Stimulated activated CD4-positive, alpha-beta T cell treated with anti-CD3 and anti-CD28 coated beads, Interleukin-2, amount 100 ng/mL, for 24 hours (primary cell): ENCODE data around the gene GFAP.
A peak's percentile ranks its signal among the peaks of the same experiment; 100 is the strongest.

Experiments
- DNase-seq, 2 donors: peaks; one replicate each; pipeline ENCODE4 v3.0.0-alpha.2; 2020

GFAP gene

DNA sequence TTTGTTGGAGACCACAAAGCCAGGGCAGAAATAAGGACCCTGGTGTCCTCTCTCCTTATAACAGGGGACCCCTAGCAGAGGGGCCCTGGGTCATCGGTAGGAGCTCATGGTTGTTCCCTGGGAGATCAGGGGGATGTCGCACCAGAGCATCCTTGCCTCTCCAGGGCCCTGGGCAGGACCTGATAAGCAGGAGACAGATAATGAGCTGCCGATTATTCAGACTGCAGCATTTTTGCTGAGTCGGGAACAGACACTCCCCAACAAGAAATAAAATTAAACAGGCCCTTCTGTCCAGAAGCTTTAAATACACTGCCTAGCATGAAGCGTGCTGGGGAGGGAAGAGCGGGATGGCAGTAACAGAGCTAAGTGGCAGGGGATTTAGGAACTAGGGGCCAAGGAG is 15.4 kb upstream of the GFAP start:
- no peak for DNase-seq

DNA sequence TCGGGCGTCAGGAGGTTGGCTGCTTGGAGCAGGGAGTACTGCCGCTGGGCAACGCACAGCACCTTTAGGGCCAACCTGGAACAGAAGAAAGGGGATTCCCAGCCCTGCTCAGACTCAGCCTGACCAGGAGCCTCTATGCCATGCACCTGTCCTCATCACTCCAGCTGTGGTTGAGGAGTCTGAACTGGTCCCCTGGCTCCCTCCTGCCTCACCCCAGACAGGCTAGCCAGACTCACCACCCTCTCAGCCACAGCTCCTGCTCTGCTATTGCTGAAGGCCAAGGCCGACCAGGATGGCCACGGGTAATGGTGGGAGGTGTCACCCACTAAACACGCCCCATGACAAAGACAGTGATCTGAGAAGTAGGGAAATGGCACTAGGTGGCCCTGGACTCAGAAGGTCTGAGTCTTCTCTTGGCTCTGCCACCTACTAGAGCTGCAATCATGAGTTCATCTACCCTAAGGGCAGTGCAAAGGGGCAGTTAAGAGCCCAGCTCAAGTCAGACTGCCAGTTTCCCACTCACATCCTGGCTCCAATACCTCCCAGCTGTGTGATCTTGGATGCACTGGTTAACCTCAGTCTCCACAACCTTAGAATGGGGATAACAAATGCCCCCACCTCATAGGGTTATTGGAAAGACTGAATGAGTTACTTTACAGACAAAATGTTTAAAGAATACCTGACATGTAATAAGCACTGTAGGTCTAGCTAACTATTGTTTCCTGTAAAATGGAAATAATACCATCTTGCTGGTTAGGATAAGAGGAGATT is 13.8 kb upstream of the GFAP start:
- no peak for DNase-seq

DNA sequence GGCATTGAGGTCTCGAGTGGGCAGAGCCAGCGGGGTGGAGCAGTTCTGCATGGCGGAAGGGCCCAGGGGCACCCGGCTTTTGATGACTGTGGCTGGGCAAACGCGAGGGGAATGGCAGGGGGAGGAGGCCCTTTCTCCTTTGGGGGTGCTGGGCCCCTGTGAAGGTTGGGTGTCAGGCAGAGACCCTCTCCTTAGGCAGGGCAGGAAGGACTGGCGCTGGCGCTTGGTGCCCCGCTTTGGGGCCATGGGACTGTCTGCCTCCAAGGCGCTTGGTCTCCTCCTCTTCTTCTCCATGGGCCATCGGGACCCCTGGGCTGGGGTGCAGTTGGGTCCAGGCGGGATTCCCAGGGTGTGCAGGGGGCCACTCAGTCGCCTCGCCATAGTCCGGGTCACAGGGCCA is 12.8 kb upstream of the GFAP start:
- DNase-seq, result no peak

DNA sequence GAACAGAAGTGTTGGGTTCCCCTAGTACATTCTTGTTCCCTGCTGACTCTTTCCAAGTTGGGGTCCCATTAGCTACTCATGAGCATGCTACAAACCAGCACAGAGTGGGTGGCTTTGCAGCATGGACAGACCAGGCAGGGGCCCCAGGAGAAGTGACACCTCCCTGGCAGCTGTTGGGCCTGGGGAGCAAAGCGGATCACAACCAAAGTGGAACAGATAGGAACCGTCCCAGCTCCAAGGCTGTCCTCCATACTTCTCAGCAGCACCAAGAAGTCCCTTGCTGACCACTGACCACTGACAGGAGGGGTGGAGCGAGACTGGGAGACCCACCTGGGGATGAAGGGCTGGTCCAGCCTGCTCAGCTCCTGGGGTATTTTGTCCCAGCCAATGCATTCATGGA is 12.4 kb upstream of the GFAP start:
- DNase-seq, result no peak

DNA sequence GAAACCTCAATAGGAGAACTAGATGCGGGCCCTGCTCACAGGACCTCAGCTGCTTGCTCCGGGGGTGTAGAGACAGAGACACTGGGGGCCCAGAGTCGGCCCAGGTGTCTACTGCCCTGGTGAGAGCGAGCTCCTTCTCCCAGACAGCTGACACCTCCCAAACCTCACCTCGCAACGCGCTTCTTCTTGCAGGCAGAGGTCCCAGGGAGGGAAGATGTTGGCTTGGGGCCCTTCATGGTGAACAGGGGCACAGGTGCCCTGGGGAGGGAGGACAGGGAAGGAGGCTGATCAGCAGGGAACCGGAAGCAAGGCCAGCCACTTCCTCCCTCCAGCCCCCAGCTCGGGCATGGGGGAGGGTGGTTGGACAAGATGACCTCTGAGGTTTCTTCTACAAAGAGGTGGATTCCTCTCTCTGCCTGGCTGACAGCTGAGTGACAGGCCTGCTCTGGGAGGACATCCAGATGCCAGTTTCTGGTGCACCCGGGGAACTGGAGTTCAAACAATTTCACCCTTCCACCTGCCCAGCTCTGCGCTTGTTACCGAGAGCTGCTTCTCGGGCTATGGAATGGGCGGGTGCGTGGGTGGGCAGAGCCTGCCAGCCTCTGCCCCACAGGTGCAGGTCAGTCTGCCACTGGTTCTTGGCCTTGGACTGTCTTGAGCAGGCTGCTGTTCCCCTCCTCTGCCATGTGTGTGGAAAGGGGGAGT is 11.7 kb upstream of the GFAP start:
- DNase-seq, result no peak

DNA sequence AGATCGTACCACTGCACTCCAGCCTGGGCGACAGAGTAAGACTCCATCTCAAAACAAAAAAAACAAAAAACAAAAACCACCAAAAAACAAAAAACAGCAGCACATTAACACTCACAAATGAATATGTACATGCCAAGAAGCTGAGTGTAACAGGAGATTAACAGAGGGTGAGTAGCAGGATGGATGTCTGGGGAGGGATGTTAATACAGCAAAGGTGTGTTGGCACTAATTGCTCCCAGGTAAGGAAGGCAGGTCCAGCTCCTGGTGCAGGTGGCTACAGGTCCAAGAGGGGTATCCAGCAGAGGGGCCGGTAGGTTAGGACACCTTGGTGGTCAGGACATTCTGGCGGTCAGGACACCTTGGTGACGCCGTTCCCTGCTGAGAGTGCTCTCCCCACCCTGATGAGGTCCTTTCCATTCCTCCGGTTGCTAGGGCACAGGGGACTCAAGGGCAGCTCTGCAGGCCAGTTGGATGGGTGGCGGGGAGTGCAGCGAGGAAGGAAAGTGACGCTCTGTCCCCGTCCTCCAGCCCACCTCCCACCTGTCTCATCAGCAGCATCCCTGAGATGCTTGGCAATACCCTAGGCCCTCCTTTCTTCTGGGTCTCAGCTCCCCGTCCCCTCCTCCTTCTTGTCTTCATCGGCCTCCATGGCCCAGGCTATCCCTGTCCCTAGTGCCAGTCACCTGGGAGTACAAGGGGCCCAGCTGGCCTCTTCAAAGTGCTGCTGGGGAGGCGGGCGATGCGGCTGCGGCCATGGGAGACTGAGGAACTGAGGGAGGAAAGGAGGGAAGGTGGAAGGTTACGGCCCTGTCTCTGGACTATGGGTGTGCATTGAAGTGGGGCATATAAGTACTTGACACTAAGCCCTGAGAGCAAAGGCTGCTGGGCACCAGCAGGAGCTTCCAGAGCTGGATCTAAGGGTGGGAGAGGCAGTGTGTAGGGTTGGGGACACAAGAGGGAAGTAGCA is 10.7 kb upstream of the GFAP start:
- DNase-seq, result no peak

DNA sequence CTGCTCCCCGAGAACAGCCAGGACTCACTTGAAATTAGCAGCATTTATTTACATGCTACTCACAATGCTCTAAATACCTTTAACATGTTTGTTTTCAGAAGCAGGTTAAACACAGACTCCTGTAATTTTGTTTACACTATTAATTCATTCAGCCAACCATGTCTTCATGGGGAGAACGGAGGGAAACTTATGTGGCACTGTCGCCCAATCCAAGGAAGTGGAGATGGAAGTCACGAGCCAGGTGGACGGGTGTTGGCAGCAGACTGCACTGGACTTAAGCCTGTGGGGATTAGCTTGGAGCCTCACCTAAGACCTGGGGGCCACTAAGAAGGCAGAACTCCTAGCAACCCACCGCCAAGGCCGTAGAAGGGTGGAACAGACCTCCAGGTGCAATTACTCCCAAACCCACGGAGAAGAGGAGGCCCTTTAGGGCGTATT is 8.8 kb upstream of the GFAP start:
- DNase-seq, result no peak

DNA sequence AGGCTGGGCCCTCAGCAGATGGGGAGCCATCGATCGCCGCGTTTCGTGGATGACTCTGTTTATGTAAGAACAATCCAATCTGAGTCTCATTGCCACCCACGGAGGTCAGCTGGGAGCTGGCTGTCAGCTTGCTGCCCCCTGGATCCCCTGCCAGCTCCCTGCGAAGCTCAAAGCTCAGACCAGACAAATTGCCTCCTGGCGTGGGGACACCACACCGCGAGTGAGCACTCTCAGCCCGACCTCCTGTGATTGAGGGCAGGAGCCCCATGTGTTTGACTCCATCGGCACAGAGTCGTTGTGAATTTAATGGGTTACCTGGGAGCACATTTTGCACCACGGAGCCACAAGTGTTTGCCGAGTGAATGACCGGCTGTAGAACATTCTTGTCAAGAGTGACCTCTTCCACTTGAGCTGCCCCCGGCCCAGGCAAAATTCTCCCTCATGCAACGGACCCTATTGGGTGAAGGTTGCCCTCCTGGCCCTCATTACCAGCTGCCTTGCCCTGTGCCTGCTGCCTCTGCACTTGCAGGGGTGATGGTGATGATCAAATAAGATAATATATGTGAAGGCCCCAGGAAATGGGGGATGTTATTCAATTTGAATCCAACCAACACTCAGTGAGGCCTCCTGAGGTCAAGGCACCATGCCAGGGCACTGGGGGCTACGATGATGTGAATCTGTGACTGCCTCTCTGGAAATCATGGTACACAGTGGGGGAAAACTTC is 7.6 kb upstream of the GFAP start:
- no peak for DNase-seq

DNA sequence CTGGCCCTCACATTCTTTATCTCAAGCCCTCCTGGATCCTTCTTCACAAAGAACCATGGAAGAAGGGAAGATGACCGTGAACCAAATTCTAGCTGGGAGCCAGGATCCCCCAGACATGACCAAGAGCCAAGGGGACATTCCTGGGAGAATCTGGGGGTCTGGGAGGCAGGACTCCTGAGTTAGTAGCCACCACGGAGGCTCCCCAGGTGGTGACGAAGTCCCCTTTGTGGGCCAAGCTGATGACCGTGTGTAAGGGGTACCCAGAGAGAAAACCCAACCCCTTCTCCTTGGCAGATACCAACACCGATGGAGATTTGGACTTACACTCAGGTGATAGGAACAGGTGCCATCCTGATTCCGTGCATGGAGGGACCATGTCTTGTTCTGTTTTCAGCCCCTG is 6.8 kb upstream of the GFAP start:
- no peak for DNase-seq

DNA sequence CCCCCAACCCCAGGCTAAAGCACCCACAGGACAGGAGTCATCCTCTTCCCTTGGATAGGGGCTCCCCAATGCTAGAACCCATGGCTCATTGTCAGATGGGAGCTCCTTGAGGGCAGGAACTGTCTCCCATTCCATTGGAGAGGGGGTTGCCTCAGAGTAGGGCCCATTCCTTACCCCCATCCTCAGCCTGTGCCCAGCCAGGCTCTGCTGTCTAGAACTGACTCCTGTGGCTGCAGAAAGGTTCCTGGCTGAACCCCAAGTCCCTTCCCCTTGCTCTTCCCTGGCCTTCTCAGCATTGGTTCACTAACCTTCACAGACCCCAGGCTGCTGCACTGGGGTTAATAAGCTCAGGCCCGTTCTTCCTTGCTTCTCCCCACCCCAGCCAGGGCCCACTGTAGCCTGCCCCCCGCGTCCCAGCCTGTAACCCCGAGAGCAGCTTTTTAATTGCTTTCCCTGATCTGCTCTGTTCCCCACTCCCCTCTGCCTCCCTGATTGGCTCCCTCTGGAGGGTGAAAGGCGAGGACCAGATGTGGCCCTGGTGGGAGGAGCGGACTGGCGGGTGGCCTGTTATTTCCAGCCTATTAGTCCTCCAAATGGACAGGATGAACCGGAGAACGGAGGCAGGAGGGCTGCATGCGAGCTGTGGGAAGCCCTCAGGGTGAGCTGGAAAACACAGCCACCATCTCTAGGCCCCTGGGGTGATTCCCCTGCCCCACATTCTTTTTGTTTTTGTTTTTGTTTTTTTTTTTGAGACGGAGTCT is 6.0 kb upstream of the GFAP start:
- no peak for DNase-seq

DNA sequence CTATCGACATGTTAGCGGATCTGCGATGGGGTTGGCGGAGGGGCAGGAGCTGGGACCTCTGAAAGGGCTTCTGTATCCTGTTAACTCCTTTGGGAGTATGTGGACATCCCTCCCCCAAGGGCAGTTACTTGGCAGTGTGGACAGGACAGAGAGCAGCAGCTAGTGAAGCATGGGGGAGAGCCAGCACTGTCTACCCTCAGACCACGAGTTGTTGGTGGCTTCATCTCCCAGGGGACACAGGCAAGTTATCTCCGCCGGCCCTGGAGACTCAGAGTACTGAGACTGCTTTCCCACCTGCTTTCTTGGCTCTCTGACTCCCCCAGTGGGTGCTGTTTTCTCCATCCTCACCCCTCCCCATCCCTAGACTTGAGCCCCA is 5.3 kb upstream of the GFAP start:
- no peak for DNase-seq

DNA sequence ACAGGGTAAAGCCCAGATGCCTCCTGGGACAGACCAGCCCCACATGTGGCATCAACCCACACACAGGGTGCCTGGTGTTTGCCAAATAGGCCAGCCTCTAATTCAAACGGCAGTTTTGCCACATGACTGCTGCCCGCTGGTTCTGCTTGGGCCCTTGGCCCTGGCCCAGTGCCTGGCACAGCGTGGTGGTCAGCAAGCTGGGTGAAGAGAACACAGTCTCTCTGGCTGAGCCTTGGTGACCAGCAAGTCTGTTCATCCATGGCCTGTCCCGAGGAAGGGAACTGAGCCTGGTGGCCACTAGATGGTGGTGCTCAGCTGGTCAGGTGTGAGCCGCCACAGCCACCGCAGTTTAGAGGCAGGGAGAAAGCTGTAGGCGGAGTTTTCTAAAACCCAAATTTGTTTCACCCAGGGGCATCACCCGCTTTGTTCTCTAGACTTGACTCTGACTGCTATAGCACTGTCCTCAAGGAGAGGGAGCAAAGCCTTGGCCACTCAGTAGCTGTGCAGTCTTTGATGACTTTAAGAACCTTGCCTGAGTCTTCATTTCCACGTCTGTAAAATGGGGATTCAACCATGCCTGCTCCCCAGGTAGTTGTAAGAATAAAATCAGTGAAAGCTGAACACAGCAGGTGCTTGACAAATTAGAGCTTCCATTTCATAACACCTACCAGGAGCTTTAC is 4.7 kb upstream of the GFAP start:
- DNase-seq, result peak; percentile 57 to 62

DNA sequence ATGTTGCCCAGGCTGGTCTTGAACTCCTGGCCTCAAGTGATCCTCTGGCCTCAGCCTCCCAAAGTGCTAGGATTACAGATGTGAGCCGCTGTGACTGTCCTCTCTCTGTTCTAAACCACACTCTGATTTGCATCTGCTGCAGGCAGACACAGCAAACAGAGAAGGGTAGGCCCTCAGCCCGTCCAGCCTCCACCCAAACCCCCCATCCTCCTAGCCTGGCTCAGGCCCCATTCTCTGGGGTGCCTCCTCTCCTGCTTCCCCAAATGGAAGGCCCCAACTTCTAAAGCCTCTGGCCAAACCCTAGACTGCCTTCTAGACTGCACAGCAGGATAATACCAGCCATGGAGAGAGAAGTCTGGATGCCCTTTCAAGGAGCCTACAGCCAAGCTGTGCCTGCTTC is 4.1 kb upstream of the GFAP start:
- DNase-seq, result no peak

DNA sequence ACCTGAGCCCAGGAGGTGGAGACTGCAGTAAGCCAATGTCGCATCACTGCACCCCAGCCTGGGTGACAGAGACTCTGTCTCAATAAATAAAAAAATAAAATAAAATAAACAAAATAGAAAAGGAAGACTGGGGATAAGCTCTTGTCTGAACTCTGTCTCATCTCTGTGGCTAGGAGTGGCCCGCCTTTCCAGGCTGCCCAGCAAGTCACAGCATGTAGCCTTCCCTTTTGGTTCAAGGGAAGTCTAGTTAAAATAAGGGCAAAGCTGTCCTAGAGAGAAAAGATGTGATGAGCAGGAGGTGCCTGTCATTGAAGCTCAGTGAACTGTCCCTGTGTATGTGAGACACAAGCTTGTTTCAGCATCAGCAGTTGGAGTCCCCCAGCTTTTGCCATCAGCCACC is 2.7 kb upstream of the GFAP start:
- no peak for DNase-seq

DNA sequence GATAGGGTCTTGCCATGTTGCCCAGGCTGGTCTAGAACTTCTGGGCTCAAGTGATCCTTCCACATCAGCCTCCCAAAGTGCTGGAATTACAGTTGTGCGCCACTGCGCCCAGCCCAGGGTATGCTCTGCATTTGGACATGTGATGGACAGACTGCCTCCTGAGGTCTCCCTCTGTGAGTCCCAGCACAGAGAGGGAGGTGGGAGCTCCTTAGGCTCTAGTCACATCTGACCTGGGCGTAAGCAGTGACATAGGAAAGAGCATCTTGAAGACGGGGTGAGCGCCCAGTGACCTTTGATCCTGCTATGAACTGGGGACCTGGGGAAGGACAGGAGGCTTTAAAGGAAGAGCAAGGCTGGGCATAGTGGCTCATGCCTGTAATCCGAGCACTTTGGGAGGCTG is 2.2 kb upstream of the GFAP start:
- DNase-seq, result no peak

DNA sequence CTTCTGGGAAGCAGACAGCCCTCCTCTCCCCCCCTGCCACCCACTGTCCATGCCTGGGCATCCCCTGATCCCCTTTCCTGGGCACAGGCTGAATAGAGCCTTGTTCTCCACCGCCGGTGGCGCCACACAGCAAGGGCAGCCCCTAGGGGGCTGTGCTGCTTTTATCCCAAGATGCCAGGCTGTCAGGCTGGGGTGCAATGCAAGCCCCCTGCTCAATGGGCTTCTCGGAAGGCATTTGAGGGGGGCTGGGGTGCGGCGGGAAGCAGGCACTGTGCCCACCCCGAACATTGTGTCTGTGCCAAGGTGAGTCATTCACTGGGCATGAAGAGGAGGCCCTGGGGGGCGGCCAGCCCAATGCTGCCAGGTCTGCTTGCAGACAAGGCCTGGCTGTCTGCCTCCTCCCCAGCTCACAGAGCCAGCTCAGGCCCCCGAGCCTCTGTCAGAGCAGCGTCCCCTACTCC is 1.5 kb upstream of the GFAP start:
- DNase-seq, result no peak

DNA sequence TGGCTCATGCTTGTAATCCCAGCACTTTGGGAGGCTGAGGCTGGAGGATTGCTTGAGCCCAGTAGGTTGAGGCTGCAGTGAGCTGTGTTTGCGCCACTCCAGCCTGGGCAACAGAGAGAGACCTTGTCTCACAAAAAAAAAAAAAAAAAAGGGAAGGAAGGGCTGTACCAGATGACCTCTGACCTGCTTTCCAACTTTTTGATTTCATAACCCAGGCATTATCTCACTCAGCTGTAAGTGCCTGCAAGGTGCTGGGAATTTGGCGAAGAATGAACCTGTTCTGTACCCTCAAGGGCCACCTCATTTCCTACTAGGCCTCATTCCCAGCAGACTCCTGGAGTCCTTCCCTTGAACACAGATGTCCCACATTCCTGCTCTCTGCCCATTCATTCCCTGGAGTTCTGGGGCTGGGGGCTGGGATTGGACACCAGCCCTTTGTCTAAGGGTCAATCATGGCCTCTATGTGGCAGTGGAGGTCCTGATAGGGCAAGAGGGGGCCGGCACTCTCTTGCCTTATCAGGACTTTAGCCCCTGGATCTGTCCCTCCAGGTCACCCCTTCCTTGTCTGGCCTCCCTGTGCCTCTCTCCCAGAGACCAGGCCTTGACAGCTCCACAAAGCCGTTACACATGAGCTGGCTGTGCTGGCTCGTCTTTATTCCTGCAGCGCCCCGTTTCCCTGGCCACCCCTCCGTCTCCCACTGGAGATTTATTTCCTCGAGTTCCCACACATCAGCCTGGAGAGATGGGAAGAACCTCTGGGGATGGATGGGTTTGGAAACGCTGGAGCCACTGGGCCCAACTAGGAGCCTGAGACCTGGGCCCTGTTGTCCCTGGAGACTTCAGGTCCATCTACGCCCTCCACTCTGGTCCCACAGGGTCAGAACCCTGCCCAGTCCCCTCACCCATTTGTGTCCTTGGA is 821 bp upstream of the GFAP start:
- DNase-seq, result no peak

DNA sequence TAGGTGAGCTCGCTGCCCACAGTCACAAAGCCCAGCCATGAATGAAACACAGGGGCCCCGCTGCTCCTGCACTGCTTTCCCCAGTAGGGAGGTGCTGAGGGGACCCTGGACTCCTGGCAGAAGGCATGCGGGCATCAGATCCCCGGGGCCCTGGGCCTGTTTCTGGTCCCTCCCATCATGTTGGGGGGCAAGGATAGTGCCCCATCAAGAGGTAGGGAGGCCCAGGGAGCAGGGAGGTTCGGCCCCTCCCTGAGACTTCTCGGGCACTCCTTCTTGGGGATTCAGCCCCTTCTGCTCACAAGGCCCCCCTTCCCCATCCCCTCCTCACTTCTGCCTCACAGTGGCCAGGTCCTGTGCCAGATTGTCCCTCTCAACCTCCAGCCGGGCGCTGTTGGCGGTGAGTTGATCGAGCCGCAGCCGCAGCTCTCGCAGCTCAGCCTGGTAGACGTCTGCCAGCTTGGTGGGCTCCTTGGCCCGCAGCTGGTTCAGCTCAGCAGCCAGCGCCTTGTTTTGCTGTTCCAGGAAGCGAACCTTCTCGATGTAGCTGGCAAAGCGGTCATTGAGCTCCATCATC is 515 bp downstream of the GFAP start:
- DNase-seq, result no peak

DNA sequence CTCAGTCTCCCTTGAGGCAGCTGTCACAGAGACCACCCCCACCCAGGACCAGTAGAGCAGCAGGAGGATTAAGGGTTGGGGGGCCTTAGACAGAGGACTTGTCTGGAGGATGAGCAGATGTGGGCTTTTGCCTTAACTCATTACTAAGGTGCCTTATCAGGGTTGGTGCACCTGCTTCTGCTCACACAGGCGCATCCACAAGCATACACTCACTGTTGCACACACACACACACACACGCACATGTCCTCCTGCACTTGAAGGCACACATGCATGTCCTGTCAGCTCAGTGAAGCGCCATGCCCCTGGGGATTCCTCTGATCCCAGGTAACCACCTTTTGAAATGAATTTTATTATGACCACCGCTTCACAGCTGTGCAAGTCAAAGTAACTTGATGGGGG is 1.2 kb downstream of the GFAP start:
- DNase-seq, result no peak

DNA sequence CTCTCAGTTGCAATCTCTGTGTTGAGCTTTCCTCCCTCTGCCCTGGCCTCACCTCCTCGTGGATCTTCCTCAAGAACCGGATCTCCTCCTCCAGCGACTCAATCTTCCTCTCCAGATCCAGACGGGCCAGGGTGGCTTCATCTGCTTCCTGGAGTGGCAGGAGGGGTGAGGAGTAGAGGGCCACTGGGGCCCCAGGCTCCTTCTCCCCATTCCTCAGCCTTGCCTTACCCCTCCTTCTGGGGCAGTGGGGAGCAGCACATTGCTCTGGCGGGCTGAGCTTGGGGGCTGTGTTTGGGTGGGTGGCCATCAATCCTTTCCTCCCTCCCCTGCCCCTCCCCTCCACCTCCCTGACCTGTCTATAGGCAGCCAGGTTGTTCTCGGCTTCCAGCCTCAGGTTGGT is 1.6 kb downstream of the GFAP start:
- no peak for DNase-seq
